SK-N-SH (cell line): ENCODE results near the gene MMAB. TPM values are rescaled to one million over a fixed set of nuclear protein-coding genes. Genes with fewer than 3 reads are reported as not detected.

Experiments used
- CTCF ChIA-PET: fragments of 300-600, 350-600 bp; formaldehyde crosslinking; extraction: SDS; loops from one replicate; lab custom pipeline; 2021; lab: Yijun Ruan, JAX
- POLR2A ChIA-PET: fragments of 350-600 bp; sonication (Branson Sonifier 250); formaldehyde crosslinking; extraction: SDS; loops from one replicate; lab custom pipeline; 2020; ENCODE audit warnings: antibody characterized with exemption, inconsistent platforms; lab: Yijun Ruan, JAX
- DNase-seq: peaks from one replicate; pipeline ENCODE4 v3.0.0; 2012
- H2AFZ ChIP-seq: fragments of 200-600 bp; sonication (generic); 2 replicates; pipeline ENCODE4 v1.8.1; 2016; ENCODE audit warnings: antibody characterized with exemption, mild to moderate bottlenecking, low read depth
- H3F3A ChIP-seq: fragments of 200-600 bp; sonication (generic); replicated peaks from 2 replicates; pipeline ENCODE3; 2016; ENCODE audit warnings: antibody characterized with exemption, mild to moderate bottlenecking; ENCODE audit not compliant: insufficient read depth
- H3K27ac ChIP-seq, 2 experiments: fragments of 200-500 bp in 1 of 2; fragments of 200-600 bp in 1 of 2; sonication (Bioruptor generic) in 1 of 2; sonication (generic), shearing (Covaris generic) in 1 of 2; 2 replicates each; pipeline versions ENCODE4 v1.5.1 to v1.6.1; 2014 to 2016; ENCODE audit warnings: low read depth in 2 of 2, inconsistent platforms in 1 of 2, low read length in 1 of 2, mild to moderate bottlenecking in 1 of 2, mixed read lengths in 1 of 2
- H3K27me3 ChIP-seq: fragments of 200-600 bp; sonication (generic), shearing (Covaris generic); 2 replicates; pipeline ENCODE4 v1.6.1; 2016; ENCODE audit warnings: mixed run types; ENCODE audit not compliant: insufficient read depth
- H3K36me3 ChIP-seq, 2 experiments: fragments of 200-500 bp in 1 of 2; fragments of 200-600 bp in 1 of 2; sonication (Bioruptor generic) in 1 of 2; sonication (generic) in 1 of 2; replicated peaks in 1 of 2; 2 replicates each; pipeline versions ENCODE3 to v1.5.1; 2014 to 2016; ENCODE audit warnings: low read length in 1 of 2, mild to moderate bottlenecking in 1 of 2; ENCODE audit not compliant: insufficient read depth in 2 of 2, control insufficient read depth in 1 of 2
- H3K4me1 ChIP-seq, 2 experiments: fragments of 200-500 bp in 1 of 2; fragments of 200-600 bp in 1 of 2; sonication (Bioruptor generic) in 1 of 2; sonication (generic), shearing (Covaris generic) in 1 of 2; 2 replicates each; pipeline versions ENCODE4 v1.5.1 to v1.6.1; 2014 to 2016; ENCODE audit warnings: low read depth in 1 of 2, low read length in 1 of 2, mixed run types in 1 of 2; ENCODE audit not compliant: insufficient read depth in 2 of 2, control insufficient read depth in 1 of 2
- H3K4me2 ChIP-seq: fragments of 200-600 bp; sonication (generic), shearing (Covaris generic); 2 replicates; pipeline ENCODE4 v1.6.1; 2017; ENCODE audit warnings: mixed run types
- H3K4me3 ChIP-seq, 2 experiments: fragments of 200-500 bp in 1 of 2; fragments of 200-600 bp in 1 of 2; sonication (Bioruptor generic) in 1 of 2; sonication (generic), shearing (Covaris generic) in 1 of 2; 2 replicates each; pipeline versions ENCODE4 v1.5.1 to v1.8.1; 2014 to 2016; ENCODE audit warnings: low read depth in 2 of 2, inconsistent platforms in 1 of 2, low read length in 1 of 2, mild to moderate bottlenecking in 1 of 2, mixed read lengths in 1 of 2, moderate library complexity in 1 of 2
- H3K79me2 ChIP-seq: fragments of 200-600 bp; sonication (generic); 2 replicates; pipeline ENCODE4 v1.8.1; 2017; ENCODE audit warnings: mild to moderate bottlenecking; ENCODE audit not compliant: insufficient read depth
- H3K9ac ChIP-seq: fragments of 200-600 bp; sonication (generic); 2 replicates; pipeline ENCODE4 v1.6.1; 2017; ENCODE audit warnings: mixed run types
- H3K9me2 ChIP-seq: fragments of 200-600 bp; sonication (generic); 2 replicates; pipeline ENCODE4 v1.6.1; 2017; ENCODE audit warnings: mixed run types
- H3K9me3 ChIP-seq: fragments of 200-600 bp; sonication (generic); 2 replicates; pipeline ENCODE4 v1.6.1; 2017; ENCODE audit warnings: mixed run types, mild to moderate bottlenecking, moderate library complexity
- H4K20me1 ChIP-seq: fragments of 200-600 bp; sonication (generic); 2 replicates; pipeline ENCODE4 v1.6.1; 2017; ENCODE audit warnings: mild to moderate bottlenecking, mixed run types; ENCODE audit not compliant: insufficient read depth
- FOSL2 ChIP-seq: IDR thresholded peaks from 2 replicates; pipeline ENCODE4 v1.4.0; 2012; ENCODE audit warnings: low read depth, mild to moderate bottlenecking, moderate library complexity, borderline replicate concordance
- GABPA ChIP-seq: IDR thresholded peaks from 2 replicates; pipeline ENCODE4 v1.4.0; 2012; ENCODE audit warnings: low read depth, mild to moderate bottlenecking
- JUND ChIP-seq: IDR thresholded peaks from 2 replicates; pipeline ENCODE4 v1.4.0; 2012
- MEF2A ChIP-seq: IDR thresholded peaks from 2 replicates; pipeline ENCODE4 v1.4.0; 2012; ENCODE audit warnings: low read depth, borderline replicate concordance
- MXI1 ChIP-seq: IDR thresholded peaks from 2 replicates; pipeline ENCODE4 v1.6.1; 2012; ENCODE audit warnings: mild to moderate bottlenecking, low read depth, low read length, improper control_type of control experiment
- NFIC ChIP-seq: IDR thresholded peaks from 2 replicates; pipeline ENCODE4 v1.4.0; 2012; ENCODE audit warnings: borderline replicate concordance
- NRF1 ChIP-seq: IDR thresholded peaks from 2 replicates; pipeline ENCODE4 v1.6.1; 2012; ENCODE audit warnings: low read depth, mild to moderate bottlenecking, low read length
- SMC3 ChIP-seq: IDR thresholded peaks from 2 replicates; pipeline ENCODE4 v1.6.1; 2012; ENCODE audit warnings: low read depth, low read length, improper control_type of control experiment
- TEAD4 ChIP-seq: IDR thresholded peaks from 2 replicates; pipeline ENCODE4 v1.4.0; 2012; ENCODE audit warnings: mild to moderate bottlenecking, borderline replicate concordance; ENCODE audit not compliant: insufficient read depth
- YY1 ChIP-seq: IDR thresholded peaks from 2 replicates; pipeline ENCODE4 v1.4.0; 2012; ENCODE audit warnings: low read depth, mild to moderate bottlenecking
- WGBS: methylation state at CpG from one replicate; pipeline ENCODE4 v1.1.6; 2017; ENCODE audit warnings: low lambda C conversion rate; 5-methylcytosine and 5-hydroxymethylcytosine counted together
- polyA plus RNA-seq, 3 experiments: library from polyadenylated mRNA; depleted of rRNA; stranded (reverse); fragments of >200 nt; gene quantifications; 2 replicates each; pipeline ENCODE4 v1.2.3, GENCODE V29; 2012
- TF ChIP-seq, protein P1 (sequence below): IDR thresholded peaks from 2 replicates; pipeline ENCODE4 v1.6.1; 2012; ENCODE audit warnings: mild to moderate bottlenecking, low read depth, low read length, moderate library complexity
- TF ChIP-seq, protein P2 (sequence below): IDR thresholded peaks from 2 replicates; pipeline ENCODE4 v1.4.0; 2012; ENCODE audit warnings: low read depth, borderline replicate concordance
- TF ChIP-seq, protein P3 (sequence below): fragments of 200-600 bp; sonication (generic); IDR thresholded peaks from 2 replicates; pipeline ENCODE4 v1.6.1; 2017; ENCODE audit warnings: antibody characterized with exemption, mild to moderate bottlenecking, moderate library complexity
- TF ChIP-seq, protein P4 (sequence below): fragments of 150-350 bp; IDR thresholded peaks from 2 replicates; pipeline ENCODE4 v1.6.1; 2016; ENCODE audit warnings: mild to moderate bottlenecking, low read depth, low read length

The MMAB gene
- polyA plus RNA-seq, 1 of the 3 experiments (the other 2 are of a cell fraction), result 15.9 TPM

- peaks cover 0 to 4% of the 10 kb centered on the region in 2 experiments; a peak in 1 of 4 replicates for H3K4me1 ChIP-seq
- POLR2A ChIA-PET, result no interaction called here
- no peaks in the 10 kb centered on the region for H3K9me3 ChIP-seq
- WGBS, result 91% methylated on average over 2 of the region's 2 CpGs
- no peaks in the 10 kb centered on the region for H3K79me2 ChIP-seq
- H3K27ac ChIP-seq, result no peak overlapping the region
- no peak overlapping the region for H2AFZ ChIP-seq
- no peaks in the 10 kb centered on the region for H4K20me1 ChIP-seq
- H3K4me2 ChIP-seq, result no peak overlapping the region
- H3K9ac ChIP-seq, result no peak overlapping the region
- H3K9me2 ChIP-seq, result no peaks in the 10 kb centered on the region
- no peaks in the 10 kb centered on the region for H3F3A ChIP-seq
- no peak overlapping the region for H3K4me3 ChIP-seq
- CTCF ChIA-PET, result interaction anchor here (1.3 to 1.5 kb wide), 2 partner anchors 9 to 19 kb away, joined by 3 read pairs; no protein-coding TSS in a partner anchor
- no peak for TF ChIP-seq JUND
- TF ChIP-seq MEF2A, result no peak
- no peak for TF ChIP-seq GABPA
- TF ChIP-seq MXI1, result no peak
- TF ChIP-seq NRF1, result no peak
- no peak for TF ChIP-seq NFIC
- TF ChIP-seq, protein P1, sequence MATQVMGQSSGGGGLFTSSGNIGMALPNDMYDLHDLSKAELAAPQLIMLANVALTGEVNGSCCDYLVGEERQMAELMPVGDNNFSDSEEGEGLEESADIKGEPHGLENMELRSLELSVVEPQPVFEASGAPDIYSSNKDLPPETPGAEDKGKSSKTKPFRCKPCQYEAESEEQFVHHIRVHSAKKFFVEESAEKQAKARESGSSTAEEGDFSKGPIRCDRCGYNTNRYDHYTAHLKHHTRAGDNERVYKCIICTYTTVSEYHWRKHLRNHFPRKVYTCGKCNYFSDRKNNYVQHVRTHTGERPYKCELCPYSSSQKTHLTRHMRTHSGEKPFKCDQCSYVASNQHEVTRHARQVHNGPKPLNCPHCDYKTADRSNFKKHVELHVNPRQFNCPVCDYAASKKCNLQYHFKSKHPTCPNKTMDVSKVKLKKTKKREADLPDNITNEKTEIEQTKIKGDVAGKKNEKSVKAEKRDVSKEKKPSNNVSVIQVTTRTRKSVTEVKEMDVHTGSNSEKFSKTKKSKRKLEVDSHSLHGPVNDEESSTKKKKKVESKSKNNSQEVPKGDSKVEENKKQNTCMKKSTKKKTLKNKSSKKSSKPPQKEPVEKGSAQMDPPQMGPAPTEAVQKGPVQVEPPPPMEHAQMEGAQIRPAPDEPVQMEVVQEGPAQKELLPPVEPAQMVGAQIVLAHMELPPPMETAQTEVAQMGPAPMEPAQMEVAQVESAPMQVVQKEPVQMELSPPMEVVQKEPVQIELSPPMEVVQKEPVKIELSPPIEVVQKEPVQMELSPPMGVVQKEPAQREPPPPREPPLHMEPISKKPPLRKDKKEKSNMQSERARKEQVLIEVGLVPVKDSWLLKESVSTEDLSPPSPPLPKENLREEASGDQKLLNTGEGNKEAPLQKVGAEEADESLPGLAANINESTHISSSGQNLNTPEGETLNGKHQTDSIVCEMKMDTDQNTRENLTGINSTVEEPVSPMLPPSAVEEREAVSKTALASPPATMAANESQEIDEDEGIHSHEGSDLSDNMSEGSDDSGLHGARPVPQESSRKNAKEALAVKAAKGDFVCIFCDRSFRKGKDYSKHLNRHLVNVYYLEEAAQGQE, result no peak
- no peak for TF ChIP-seq YY1
- TF ChIP-seq, protein P2, sequence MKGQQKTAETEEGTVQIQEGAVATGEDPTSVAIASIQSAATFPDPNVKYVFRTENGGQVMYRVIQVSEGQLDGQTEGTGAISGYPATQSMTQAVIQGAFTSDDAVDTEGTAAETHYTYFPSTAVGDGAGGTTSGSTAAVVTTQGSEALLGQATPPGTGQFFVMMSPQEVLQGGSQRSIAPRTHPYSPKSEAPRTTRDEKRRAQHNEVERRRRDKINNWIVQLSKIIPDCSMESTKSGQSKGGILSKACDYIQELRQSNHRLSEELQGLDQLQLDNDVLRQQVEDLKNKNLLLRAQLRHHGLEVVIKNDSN, result no peak
- TF ChIP-seq, protein P3, sequence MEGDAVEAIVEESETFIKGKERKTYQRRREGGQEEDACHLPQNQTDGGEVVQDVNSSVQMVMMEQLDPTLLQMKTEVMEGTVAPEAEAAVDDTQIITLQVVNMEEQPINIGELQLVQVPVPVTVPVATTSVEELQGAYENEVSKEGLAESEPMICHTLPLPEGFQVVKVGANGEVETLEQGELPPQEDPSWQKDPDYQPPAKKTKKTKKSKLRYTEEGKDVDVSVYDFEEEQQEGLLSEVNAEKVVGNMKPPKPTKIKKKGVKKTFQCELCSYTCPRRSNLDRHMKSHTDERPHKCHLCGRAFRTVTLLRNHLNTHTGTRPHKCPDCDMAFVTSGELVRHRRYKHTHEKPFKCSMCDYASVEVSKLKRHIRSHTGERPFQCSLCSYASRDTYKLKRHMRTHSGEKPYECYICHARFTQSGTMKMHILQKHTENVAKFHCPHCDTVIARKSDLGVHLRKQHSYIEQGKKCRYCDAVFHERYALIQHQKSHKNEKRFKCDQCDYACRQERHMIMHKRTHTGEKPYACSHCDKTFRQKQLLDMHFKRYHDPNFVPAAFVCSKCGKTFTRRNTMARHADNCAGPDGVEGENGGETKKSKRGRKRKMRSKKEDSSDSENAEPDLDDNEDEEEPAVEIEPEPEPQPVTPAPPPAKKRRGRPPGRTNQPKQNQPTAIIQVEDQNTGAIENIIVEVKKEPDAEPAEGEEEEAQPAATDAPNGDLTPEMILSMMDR, result no peak
- TF ChIP-seq TEAD4, result no peak
- TF ChIP-seq FOSL2, result no peak
- TF ChIP-seq, protein P4, sequence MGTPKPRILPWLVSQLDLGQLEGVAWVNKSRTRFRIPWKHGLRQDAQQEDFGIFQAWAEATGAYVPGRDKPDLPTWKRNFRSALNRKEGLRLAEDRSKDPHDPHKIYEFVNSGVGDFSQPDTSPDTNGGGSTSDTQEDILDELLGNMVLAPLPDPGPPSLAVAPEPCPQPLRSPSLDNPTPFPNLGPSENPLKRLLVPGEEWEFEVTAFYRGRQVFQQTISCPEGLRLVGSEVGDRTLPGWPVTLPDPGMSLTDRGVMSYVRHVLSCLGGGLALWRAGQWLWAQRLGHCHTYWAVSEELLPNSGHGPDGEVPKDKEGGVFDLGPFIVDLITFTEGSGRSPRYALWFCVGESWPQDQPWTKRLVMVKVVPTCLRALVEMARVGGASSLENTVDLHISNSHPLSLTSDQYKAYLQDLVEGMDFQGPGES, result no peak
- no peak for TF ChIP-seq SMC3
- TF ChIP-seq, all 33 proteins: peak for 0
- H3K27me3 ChIP-seq, result no peaks in the 10 kb centered on the region
- H3K36me3 ChIP-seq, result peaks cover 0 to 26% of the 10 kb centered on the region in 2 experiments
- DNase-seq, result no peak
Measured at GRCh38 chr12:109583733-109584132, 10.4 kb upstream of the MMAB start.
